SW 1271 (cell line): Measurements from ENCODE around the gene ACOT8.
"Not testable (repeated sequence)": the region's sequence is repeated elsewhere in the genome, so short reads cannot be mapped to it uniquely, and the experiment has no call there.

ENCODE experiments used
- DNase-seq, 2 experiments: peaks; one replicate each; lab custom pipeline; 2025; lab: John Stamatoyannopoulos, UW

ACOT8 gene

GRCh38 chr20:45827030-45827652 is 30.1 kb downstream of the ACOT8 start, which contains the start of gene TNNC2:
TSS of gene TNNC2 (minus strand) at chr20:45827312. CDS start at chr20:45827248, 64 bp downstream.
- no peak for DNase-seq

DNA sequence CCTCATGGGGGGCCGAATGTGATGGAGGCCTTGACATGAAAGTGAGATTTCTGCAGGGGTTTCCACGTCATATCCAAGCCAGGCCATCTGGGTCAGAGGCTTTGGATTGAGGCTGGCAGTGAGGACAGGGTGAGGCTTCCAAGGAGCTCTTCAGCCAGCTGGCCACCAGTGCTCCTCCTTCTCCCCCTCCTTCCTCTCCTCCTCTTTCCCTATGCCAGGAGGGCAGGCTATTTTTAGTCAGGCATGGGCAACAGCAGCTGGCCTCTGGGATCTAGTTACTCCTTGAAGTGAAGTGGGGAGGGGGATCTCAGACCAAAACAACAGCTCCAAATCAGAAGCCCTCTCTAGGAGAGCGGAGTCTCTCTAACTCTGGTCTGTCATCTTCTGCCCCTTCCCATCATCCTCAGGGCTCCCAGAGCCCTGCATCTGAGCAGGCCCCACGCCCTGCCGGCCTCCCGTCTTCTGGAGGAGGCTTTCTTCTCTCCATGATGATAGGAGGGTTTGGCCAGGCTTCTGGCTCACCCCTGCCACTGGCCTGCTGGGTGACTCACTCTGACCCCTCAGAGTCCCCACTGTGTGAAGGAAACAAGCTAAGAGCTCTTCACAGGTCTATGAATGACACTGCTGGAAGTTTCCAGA is 30.7 kb downstream of the ACOT8 start:
- no peak for DNase-seq

GRCh38 chr20:45823949-45824835 is 33.0 kb downstream of the ACOT8 start:
- no peak for DNase-seq

GRCh38 chr20:45822857-45823256 is 34.3 kb downstream of the ACOT8 start:
- no peak for DNase-seq

GRCh38 chr20:45821947-45822346 is 35.2 kb downstream of the ACOT8 start:
- DNase-seq: no peak

- no peak for DNase-seq
Measured at GRCh38 chr20:45819466-45819865, 37.7 kb downstream of the ACOT8 start.

DNA sequence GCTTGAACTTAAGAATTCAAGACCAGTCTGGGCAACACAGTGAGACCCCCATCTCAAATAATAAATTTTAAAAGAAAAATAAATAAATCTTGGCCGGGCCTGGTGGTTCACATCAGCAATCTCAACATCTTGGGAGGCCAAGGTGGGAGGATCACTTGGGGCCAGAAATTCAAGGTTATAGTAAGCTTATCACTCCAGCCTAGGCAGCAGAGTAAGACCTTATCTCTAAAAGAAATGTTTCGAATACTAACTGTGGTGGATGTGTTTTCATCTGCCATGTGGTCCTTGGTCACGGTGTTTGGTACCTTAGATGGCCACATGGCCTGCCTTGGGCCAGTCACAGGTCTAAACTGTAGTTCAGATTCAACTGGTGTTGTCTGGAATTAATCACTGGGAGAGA is 39.0 kb downstream of the ACOT8 start:
- DNase-seq: no peak

GRCh38 chr20:45817376-45818194 is 39.6 kb downstream of the ACOT8 start:
- peak in 1 of 2 experiments; percentile 51 for DNase-seq

DNA sequence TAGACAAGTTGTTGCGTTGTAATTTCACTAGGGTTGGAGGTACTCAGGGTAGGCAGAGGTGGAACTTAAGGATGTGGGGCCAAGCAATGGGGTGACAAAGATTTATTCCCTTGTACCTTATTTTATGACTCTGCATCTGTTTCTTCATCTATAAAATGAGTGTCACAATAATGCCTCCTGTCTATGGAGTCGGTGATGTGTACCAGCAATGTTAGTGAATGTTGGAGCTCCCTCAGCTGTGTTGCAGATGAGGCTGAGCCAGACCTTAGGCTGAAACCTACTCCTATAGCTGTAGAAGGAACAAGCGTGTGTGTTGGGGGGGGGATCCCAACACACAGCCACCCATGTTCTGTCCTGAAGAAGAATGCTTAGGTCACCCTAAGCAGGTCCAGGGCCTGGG is 40.2 kb downstream of the ACOT8 start:
- no peak for DNase-seq

- DNase-seq: no peak
Measured at GRCh38 chr20:45814314-45814713, 42.9 kb downstream of the ACOT8 start.

DNA sequence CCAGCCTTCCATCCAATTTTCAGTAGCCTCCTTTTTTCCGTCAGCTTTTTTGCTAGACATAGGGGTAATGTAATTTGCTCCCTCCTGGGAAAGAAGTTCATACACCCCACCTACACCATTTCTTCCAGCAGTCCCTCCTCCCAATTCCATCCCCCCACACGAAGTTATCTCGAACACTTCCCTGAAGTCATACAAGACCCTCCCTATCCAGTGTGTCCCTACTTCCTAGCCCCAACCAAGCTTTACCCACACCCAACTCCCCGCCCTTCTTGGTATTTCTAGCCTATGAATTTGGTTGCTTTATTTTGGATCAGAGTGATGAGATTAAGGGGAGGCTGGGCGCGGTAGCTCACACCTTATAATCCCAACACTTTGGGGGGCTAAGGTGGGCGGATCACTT is 43.7 kb downstream of the ACOT8 start:
- no peak for DNase-seq

DNA sequence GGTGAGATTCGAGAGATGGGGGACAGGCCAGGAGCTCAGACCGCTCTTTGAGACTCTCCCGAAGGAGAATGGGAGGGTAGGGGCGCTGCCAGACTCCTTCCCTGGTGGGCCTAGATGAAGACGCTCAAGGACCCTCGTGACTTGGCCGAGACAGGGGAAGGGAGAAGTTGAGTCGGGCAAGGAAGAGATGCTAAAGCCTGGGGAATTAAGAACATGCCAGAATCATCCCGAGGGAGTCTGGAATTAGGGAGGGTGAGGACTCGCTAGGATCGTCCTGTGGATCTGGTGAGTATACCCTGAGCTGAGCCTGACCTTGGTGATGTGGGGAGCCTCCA is 44.2 kb downstream of the ACOT8 start:
- DNase-seq: no peak

DNA sequence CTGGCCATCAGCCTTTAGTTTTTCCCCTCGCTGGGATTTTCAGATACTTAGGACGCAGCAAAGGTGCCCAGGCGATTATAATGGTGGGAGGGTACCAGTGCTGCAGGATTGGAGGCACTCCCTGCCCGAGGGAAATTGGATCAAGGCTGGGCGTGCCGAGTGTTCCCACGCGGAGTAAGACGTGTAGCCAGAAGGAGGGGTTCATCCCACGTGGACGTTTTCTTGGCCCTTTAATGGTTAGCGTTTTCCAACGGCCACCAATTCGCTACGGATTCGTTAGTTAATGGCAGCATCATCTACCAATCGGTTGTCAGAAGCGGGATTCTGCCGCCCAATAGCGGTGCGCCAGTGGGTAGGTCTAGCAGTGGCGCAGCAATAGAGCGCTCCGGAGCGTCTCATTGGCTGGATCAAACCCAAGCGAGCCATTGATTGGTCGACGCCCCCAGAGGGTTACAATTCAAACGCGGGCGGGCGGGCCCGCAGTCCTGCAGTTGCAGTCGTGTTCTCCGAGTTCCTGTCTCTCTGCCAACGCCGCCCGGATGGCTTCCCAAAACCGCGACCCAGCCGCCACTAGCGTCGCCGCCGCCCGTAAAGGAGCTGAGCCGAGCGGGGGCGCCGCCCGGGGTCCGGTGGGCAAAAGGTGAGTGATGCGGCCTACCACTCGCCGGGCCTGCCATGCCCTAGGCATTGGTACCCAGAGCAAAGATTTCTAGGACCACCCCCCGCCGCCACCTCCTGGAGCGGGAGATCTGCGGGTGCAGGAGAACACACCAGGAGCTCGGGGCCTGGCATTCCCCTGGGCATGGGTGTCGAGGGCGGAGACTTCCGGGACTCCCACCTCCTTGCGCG is 44.8 kb downstream of the ACOT8 start, which contains the start of gene UBE2C:
TSS of gene UBE2C (plus strand) at position 488 of the 849 bp plus-strand sequence. CDS start at position 540, 52 bp downstream.
- peak; percentile 98 to 99 for DNase-seq

GRCh38 chr20:45810191-45810970 is 46.8 kb downstream of the ACOT8 start:
- no peak for DNase-seq

DNA sequence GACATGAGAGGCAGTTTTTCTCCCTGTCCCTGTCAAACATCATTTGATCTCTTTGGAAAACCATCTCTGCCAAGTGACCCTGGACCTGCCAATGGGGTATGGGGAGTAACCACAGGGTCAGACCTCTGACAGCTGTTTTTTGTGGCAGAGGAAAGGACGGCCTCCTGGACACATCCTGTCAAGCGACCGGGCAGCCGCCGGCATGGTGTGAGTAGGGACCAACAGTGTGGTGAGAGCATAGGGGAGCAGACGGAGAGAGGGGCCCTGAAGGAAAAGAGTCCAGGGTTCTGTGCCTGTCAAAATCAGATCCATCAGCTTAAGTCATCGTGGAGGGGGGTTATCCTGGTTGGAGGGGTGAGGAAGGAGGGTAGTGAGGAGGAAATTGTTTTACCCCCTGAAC is 55.3 kb downstream of the ACOT8 start:
- no peak for DNase-seq

- peak in 1 of 2 experiments; percentile 51 for DNase-seq
Measured at GRCh38 chr20:45798935-45799642, 58.1 kb downstream of the ACOT8 start.

- DNase-seq: not testable (repeated sequence)
Measured at GRCh38 chr20:45797955-45798354, 59.2 kb downstream of the ACOT8 start.

- DNase-seq: not testable (repeated sequence)
Measured at GRCh38 chr20:45797510-45797909, 59.7 kb downstream of the ACOT8 start.

DNA sequence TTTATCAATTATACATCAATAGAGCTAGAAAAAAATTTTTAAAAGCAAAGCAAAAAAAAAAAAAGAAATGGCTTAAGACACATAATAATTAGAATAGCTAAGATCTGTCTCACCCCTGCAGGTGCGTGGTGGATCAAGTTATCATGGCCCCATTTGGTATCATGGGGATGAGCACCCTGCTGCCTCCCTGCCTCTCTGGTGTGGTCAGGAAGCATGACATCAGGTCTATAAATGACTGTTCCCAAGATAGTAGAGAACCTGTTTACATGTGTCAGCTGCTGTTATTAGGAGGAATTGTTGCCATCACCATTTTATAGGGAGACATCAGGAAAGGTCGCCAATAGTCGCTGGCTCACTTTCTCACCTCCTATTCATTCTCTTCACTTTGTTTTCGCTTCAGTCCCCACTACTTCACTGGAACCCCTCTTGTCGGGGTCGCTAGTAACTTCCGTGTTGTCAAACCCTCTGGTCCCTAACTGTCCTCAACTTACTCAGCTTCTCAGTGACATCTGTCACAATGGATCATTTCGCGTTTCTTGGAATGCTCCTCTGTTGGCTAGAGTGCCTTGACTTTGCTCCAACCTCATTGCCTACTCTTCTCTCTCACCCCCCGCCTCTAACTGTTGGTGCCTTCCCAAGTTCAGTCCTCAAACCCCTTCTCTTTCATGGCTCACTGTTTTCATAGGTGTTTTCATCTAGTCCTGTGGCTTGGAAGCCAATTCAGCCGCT is 60.7 kb downstream of the ACOT8 start:
- DNase-seq: no peak
